NB4 (cell line): ENCODE results near the gene CDC7.

Source experiments
- MAX ChIP-seq: IDR thresholded peaks from 2 replicates; pipeline ENCODE4 v1.6.1; 2011; ENCODE audit warnings: low read depth, low read length
- MYC ChIP-seq: IDR thresholded peaks from 2 replicates; pipeline ENCODE4 v1.6.1; 2011; ENCODE audit warnings: low read depth, low read length
- POLR2A ChIP-seq: IDR thresholded peaks from 2 replicates; pipeline ENCODE4 v1.6.1; 2011; ENCODE audit warnings: mild to moderate bottlenecking; ENCODE audit not compliant: insufficient read length; ENCODE audit errors: extremely low read depth
- TF ChIP-seq, protein P1 (sequence below): IDR thresholded peaks from one replicate; pipeline ENCODE4 v1.5.1; 2012; ENCODE audit warnings: low read depth, low read length

DNA sequence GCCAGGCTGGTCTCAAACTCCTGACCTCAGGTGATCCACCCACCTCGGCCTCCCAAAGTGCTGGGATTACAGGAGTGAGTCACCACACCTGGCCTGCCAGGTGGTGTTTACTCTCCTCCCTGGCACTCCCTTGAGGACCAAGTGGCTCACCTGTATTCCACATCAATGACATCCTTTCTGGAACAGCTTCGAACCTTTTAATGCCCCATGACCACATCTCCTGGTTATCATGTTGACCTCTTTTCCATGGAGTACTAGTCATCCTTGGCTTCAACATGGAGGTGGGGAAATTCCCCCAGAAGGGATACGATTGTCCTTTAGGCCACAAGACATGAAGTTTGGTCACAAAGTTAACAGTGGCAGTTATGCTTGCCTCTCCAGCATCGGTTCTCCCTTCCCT is 66.9 kb downstream of the CDC7 start:
- TF ChIP-seq, protein P1, sequence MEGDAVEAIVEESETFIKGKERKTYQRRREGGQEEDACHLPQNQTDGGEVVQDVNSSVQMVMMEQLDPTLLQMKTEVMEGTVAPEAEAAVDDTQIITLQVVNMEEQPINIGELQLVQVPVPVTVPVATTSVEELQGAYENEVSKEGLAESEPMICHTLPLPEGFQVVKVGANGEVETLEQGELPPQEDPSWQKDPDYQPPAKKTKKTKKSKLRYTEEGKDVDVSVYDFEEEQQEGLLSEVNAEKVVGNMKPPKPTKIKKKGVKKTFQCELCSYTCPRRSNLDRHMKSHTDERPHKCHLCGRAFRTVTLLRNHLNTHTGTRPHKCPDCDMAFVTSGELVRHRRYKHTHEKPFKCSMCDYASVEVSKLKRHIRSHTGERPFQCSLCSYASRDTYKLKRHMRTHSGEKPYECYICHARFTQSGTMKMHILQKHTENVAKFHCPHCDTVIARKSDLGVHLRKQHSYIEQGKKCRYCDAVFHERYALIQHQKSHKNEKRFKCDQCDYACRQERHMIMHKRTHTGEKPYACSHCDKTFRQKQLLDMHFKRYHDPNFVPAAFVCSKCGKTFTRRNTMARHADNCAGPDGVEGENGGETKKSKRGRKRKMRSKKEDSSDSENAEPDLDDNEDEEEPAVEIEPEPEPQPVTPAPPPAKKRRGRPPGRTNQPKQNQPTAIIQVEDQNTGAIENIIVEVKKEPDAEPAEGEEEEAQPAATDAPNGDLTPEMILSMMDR = no peak
- no peak for TF ChIP-seq POLR2A
- no peak for TF ChIP-seq MAX
- no peak for TF ChIP-seq MYC
